Prostate gland (tissue), 2 donors: ENCODE data around the gene LILRA1. TPM values are rescaled to one million over a fixed set of nuclear protein-coding genes. Genes with fewer than 3 reads are reported as not detected.

Experiments
- DNase-seq: peaks from one replicate; pipeline ENCODE4 v3.0.0-alpha.2; 2019; ENCODE audit warnings: low spot score
- H3K27ac ChIP-seq, 2 donors: fragments of 200-600 bp; sonication (generic); 2 replicates each; pipeline ENCODE4 v1.5.1; 2017 to 2019
- H3K27me3 ChIP-seq: fragments of 200-600 bp; sonication (generic); replicated peaks from 2 replicates; pipeline ENCODE4 v1.5.1; 2019; ENCODE audit not compliant: insufficient read depth
- H3K36me3 ChIP-seq, 2 donors: fragments of 200-600 bp; sonication (generic); 1 replicate in 1 of 2; 2 replicates in 1 of 2; pipeline versions ENCODE4 v1.5.1 to v1.8.1; 2017 to 2019
- H3K4me1 ChIP-seq: fragments of 200-600 bp; sonication (generic); replicated peaks from 2 replicates; pipeline ENCODE4 v1.5.1; 2019
- H3K4me3 ChIP-seq, 2 donors: fragments of 200-600 bp; sonication (generic); 2 replicates each; pipeline ENCODE4 v1.5.1; 2017 to 2019
- H3K9me3 ChIP-seq: fragments of 200-600 bp; sonication (generic); 2 replicates; pipeline ENCODE4 v1.5.1; 2017
- POLR2A ChIP-seq: fragments of 450-650 bp; IDR thresholded peaks from one replicate; pipeline ENCODE4 v1.6.1; 2016; ENCODE audit warnings: antibody characterized with exemption, mild to moderate bottlenecking
- POLR2AphosphoS5 ChIP-seq: sonication (generic); formaldehyde crosslinking; IDR thresholded peaks from one replicate; pipeline ENCODE4 v1.6.1; 2017; ENCODE audit warnings: antibody characterized with exemption
- WGBS: methylation state at CpG from one replicate; pipeline ENCODE4 v1.1.5; 2018; 5-methylcytosine and 5-hydroxymethylcytosine counted together
- intact Hi-C: fragments of 100-400 bp; cut with DNase I; formaldehyde crosslinking; loops from one replicate; pipeline ENCODE4 v1.14.2; 2022
- total RNA-seq, 2 donors: library from RNA; depleted of rRNA; stranded (reverse); fragments of >200 nt; gene quantifications; one replicate each; pipeline ENCODE4 v1.1.0, GENCODE V29; 2016
- TF ChIP-seq, protein P1 (sequence below), 4 experiments: fragments of 200-600 bp in 2 of 4; fragments of 450-650 bp in 2 of 4; sonication (generic) in 2 of 4; IDR thresholded peaks; 1 replicate in 3 of 4; 2 replicates in 1 of 4; pipeline ENCODE4 v1.5.1; 2016 to 2019; ENCODE audit warnings: antibody characterized with exemption in 4 of 4, mild to moderate bottlenecking in 2 of 4, moderate library complexity in 2 of 4

Gene LILRA1
- total RNA-seq, 2 donors from 2014 or later, result 0.96 to 1.7 TPM

DNA sequence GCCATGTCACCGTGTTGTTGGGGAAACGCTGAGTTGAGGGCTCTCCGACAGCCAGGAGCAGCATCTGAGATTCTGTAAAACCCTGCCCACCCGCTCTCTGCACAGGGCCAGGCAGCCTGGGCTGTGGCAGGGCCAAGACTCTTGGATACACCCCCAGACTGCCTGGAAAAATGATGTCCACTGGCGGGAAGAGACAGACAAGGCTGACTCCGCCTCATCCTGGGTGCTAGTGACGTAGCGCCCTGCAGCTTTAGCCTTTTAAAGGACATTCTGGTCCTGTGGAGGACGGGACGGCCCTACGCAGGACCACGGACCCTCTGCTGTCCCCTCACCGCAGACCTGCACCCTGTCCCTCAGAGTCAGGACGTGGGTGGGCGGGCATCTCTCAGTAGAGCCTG is 40.5 kb upstream of the LILRA1 start:
- Histone ChIP-seq H3K4me3 (no peak overlapping the region), H3K27ac (no peak overlapping the region), H3K27me3 (no peaks in the 10 kb centered on the region), H3K36me3 (no peaks in the 10 kb centered on the region), H3K4me1 (no peaks in the 10 kb centered on the region), H3K9me3 (no peaks in the 10 kb centered on the region)
- intact Hi-C loops, result no loop called here
- DNase-seq, result no peak
- WGBS, result 86% methylated on average over 15 of the region's 15 CpGs
- TF ChIP-seq POLR2AphosphoS5 (no peak), POLR2A (no peak)
- TF ChIP-seq, protein P1, sequence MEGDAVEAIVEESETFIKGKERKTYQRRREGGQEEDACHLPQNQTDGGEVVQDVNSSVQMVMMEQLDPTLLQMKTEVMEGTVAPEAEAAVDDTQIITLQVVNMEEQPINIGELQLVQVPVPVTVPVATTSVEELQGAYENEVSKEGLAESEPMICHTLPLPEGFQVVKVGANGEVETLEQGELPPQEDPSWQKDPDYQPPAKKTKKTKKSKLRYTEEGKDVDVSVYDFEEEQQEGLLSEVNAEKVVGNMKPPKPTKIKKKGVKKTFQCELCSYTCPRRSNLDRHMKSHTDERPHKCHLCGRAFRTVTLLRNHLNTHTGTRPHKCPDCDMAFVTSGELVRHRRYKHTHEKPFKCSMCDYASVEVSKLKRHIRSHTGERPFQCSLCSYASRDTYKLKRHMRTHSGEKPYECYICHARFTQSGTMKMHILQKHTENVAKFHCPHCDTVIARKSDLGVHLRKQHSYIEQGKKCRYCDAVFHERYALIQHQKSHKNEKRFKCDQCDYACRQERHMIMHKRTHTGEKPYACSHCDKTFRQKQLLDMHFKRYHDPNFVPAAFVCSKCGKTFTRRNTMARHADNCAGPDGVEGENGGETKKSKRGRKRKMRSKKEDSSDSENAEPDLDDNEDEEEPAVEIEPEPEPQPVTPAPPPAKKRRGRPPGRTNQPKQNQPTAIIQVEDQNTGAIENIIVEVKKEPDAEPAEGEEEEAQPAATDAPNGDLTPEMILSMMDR (IDR thresholded peaks at IDR 0.05), result no peak

- Histone ChIP-seq H3K27me3 (no peaks in the 10 kb centered on the region), H3K4me3 (no peak overlapping the region), H3K27ac (no peak overlapping the region), H3K4me1 (no peaks in the 10 kb centered on the region), H3K36me3 (no peaks in the 10 kb centered on the region), H3K9me3 (no peaks in the 10 kb centered on the region)
- TF ChIP-seq POLR2AphosphoS5 (no peak), POLR2A (no peak)
- TF ChIP-seq, protein P1 (IDR thresholded peaks at IDR 0.05), result no peak
- 84% methylated on average over 10 of the region's 10 CpGs for WGBS
- intact Hi-C loops, result no loop called here
- DNase-seq, result no peak
Observed at GRCh38 chr19:54554006-54554405, 39.4 kb upstream of the LILRA1 start.

GRCh38 chr19:54554896-54555295 is 38.5 kb upstream of the LILRA1 start:
- no peak overlapping the region for H3K27ac ChIP-seq
- no peaks in the 10 kb centered on the region for H3K4me1 ChIP-seq
- no peak for DNase-seq
- intact Hi-C loops, result no loop called here
- H3K4me3 ChIP-seq, result no peak overlapping the region
- H3K9me3 ChIP-seq, result no peaks in the 10 kb centered on the region
- no peaks in the 10 kb centered on the region for H3K27me3 ChIP-seq
- WGBS, result 86% methylated on average over 16 of the region's 16 CpGs
- no peaks in the 10 kb centered on the region for H3K36me3 ChIP-seq
- TF ChIP-seq POLR2A (no peak), POLR2AphosphoS5 (no peak)
- TF ChIP-seq, protein P1 (IDR thresholded peaks at IDR 0.05), result no peak

DNA sequence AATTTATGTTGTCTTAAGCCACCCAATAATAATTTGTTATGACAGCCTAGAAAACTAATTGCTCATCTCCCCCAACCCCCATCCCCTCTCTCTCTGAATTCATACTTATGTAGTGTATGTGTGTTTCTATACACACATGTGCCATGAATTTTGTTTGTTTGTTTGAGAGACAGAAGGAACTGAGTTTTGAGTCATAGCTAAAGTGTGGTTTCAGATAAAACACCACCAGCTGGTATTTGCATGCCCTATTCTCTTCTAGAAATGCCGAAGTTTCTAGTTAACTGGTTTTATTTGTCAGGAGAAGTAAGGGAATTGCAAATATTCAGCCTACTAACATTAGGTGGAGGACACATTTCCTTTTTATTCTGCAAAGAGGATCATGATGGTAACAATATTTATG is 37.2 kb upstream of the LILRA1 start:
- H3K36me3 ChIP-seq, result no peaks in the 10 kb centered on the region
- intact Hi-C loops, result no loop called here
- no peak overlapping the region for H3K27ac ChIP-seq
- H3K4me3 ChIP-seq, result no peak overlapping the region
- TF ChIP-seq, protein P1 (IDR thresholded peaks at IDR 0.05), result no peak
- TF ChIP-seq POLR2AphosphoS5 (no peak), POLR2A (no peak)
- no peak for DNase-seq
- 80% methylated on average over 1 of the region's 1 CpG for WGBS
- no peaks in the 10 kb centered on the region for H3K4me1 ChIP-seq
- H3K27me3 ChIP-seq, result no peaks in the 10 kb centered on the region
- no peaks in the 10 kb centered on the region for H3K9me3 ChIP-seq

- TF ChIP-seq POLR2A, result no peak
- TF ChIP-seq, protein P1 (IDR thresholded peaks at IDR 0.05), result no peak
- TF ChIP-seq POLR2AphosphoS5, result no peak
- no peak overlapping the region for H3K4me3 ChIP-seq
- H3K27me3 ChIP-seq, result no peaks in the 10 kb centered on the region
- no peaks in the 10 kb centered on the region for H3K4me1 ChIP-seq
- intact Hi-C loops, result no loop called here
- no peak for DNase-seq
- H3K36me3 ChIP-seq, result no peaks in the 10 kb centered on the region
- WGBS, result 40% methylated on average over 3 of the region's 3 CpGs
- H3K9me3 ChIP-seq, result no peaks in the 10 kb centered on the region
- no peak overlapping the region for H3K27ac ChIP-seq
Observed at GRCh38 chr19:54558339-54558738, 35.1 kb upstream of the LILRA1 start.
